H9 (cell line): ENCODE measurements around the gene OCRL. TPM values are rescaled to one million over a fixed set of nuclear protein-coding genes. Genes with fewer than 3 reads are reported as not detected.

Source experiments
- DNase-seq: peaks from one replicate; pipeline ENCODE4 v3.0.0-alpha.2; 2017
- H2AFZ ChIP-seq: one replicate; pipeline ENCODE4 v1.6.1; 2013; ENCODE audit warnings: mild to moderate bottlenecking, low read length, control low read depth, moderate library complexity
- H2AK5ac ChIP-seq: 2 replicates; pipeline ENCODE4 v1.6.1; 2013; ENCODE audit warnings: low read length, control low read depth, mixed read lengths; ENCODE audit not compliant: insufficient read length
- H2BK120ac ChIP-seq: one replicate; pipeline ENCODE4 v1.6.1; 2013; ENCODE audit warnings: low read depth, mild to moderate bottlenecking, low read length, control low read depth, inconsistent platforms; ENCODE audit not compliant: poor library complexity, severe bottlenecking
- H2BK12ac ChIP-seq: 2 replicates; pipeline ENCODE4 v1.6.1; 2013; ENCODE audit warnings: low read length, control low read depth, mixed read lengths, low read depth; ENCODE audit not compliant: insufficient read length
- H2BK15ac ChIP-seq: 2 replicates; pipeline ENCODE4 v1.6.1; 2013; ENCODE audit warnings: low read depth, low read length, control low read depth
- H2BK20ac ChIP-seq: one replicate; pipeline ENCODE4 v1.6.1; 2013; ENCODE audit warnings: low read depth, mild to moderate bottlenecking, low read length, control low read depth, inconsistent platforms; ENCODE audit not compliant: poor library complexity, severe bottlenecking
- H2BK5ac ChIP-seq: 2 replicates; pipeline ENCODE4 v1.6.1; 2013; ENCODE audit warnings: low read length, control low read depth, mixed read lengths; ENCODE audit not compliant: insufficient read length
- H3K14ac ChIP-seq: 2 replicates; pipeline ENCODE4 v1.6.1; 2013; ENCODE audit warnings: low read length, control low read depth; ENCODE audit not compliant: insufficient read depth
- H3K18ac ChIP-seq: 2 replicates; pipeline ENCODE4 v1.6.1; 2013; ENCODE audit warnings: low read depth, mild to moderate bottlenecking, mixed read lengths, low read length, control low read depth; ENCODE audit not compliant: insufficient read length
- H3K23ac ChIP-seq: 2 replicates; pipeline ENCODE4 v1.6.1; 2013; ENCODE audit warnings: low read length, control low read depth, mixed read lengths, low read depth; ENCODE audit not compliant: insufficient read length
- H3K23me2 ChIP-seq: 2 replicates; pipeline ENCODE4 v1.6.1; 2013; ENCODE audit warnings: low read depth, mild to moderate bottlenecking, mixed read lengths, low read length, control low read depth; ENCODE audit not compliant: insufficient read length, poor library complexity, severe bottlenecking
- H3K27ac ChIP-seq: 2 replicates; pipeline ENCODE4 v1.5.1; 2013; ENCODE audit warnings: low read length, control low read depth, mixed read lengths, low read depth; ENCODE audit not compliant: insufficient read length
- H3K27me3 ChIP-seq: 2 replicates; pipeline ENCODE4 v1.6.1; 2013; ENCODE audit warnings: low read length, control low read depth, inconsistent platforms; ENCODE audit not compliant: insufficient read depth
- H3K4ac ChIP-seq: 2 replicates; pipeline ENCODE4 v1.6.1; 2013; ENCODE audit warnings: low read depth, mild to moderate bottlenecking, control low read depth, inconsistent platforms, low read length, moderate library complexity
- H3K4me1 ChIP-seq: 2 replicates; pipeline ENCODE4 v1.6.1; 2013; ENCODE audit warnings: low read length, control low read depth, inconsistent platforms; ENCODE audit not compliant: insufficient read depth
- H3K4me2 ChIP-seq: 2 replicates; pipeline ENCODE4 v1.6.1; 2013; ENCODE audit warnings: low read length, control low read depth, mixed read lengths; ENCODE audit not compliant: insufficient read length, insufficient read depth
- H3K56ac ChIP-seq: 2 replicates; pipeline ENCODE4 v1.6.1; 2013; ENCODE audit warnings: low read depth, mild to moderate bottlenecking, mixed read lengths, low read length, control low read depth; ENCODE audit not compliant: insufficient read length
- H3K79me1 ChIP-seq: 2 replicates; pipeline ENCODE4 v1.6.1; 2013; ENCODE audit warnings: low read depth, mild to moderate bottlenecking, moderate library complexity, low read length, control low read depth, inconsistent platforms; ENCODE audit not compliant: insufficient read depth, poor library complexity, severe bottlenecking
- H3K79me2 ChIP-seq: 2 replicates; pipeline ENCODE4 v1.6.1; 2013; ENCODE audit warnings: low read length, control low read depth, inconsistent platforms; ENCODE audit not compliant: insufficient read depth
- H3K9ac ChIP-seq: 2 replicates; pipeline ENCODE4 v1.6.1; 2013; ENCODE audit warnings: low read length, control low read depth, mixed read lengths; ENCODE audit not compliant: insufficient read length; ENCODE audit errors: extremely low read depth
- H3K9me3 ChIP-seq: one replicate; pipeline ENCODE4 v1.6.1; 2013; ENCODE audit warnings: low read depth, low read length, inconsistent platforms; ENCODE audit not compliant: control insufficient read depth
- H3T11ph ChIP-seq: one replicate; pipeline ENCODE4 v1.6.1; 2013; ENCODE audit warnings: mild to moderate bottlenecking, low read length, control low read depth, inconsistent platforms
- H4K20me1 ChIP-seq: one replicate; pipeline ENCODE4 v1.6.1; 2013; ENCODE audit not compliant: control insufficient read depth, insufficient read length, insufficient read depth
- H4K5ac ChIP-seq: 2 replicates; pipeline ENCODE4 v1.6.1; 2013; ENCODE audit warnings: low read depth, mild to moderate bottlenecking, mixed read lengths, low read length, control low read depth; ENCODE audit not compliant: insufficient read length
- H4K8ac ChIP-seq: replicated peaks from 2 replicates; pipeline ENCODE4 v1.6.1; 2013; ENCODE audit warnings: low read length, control low read depth, mixed read lengths, low read depth; ENCODE audit not compliant: insufficient read length
- H4K91ac ChIP-seq: 2 replicates; pipeline ENCODE4 v1.6.1; 2013; ENCODE audit warnings: low read depth, mild to moderate bottlenecking, moderate library complexity, mixed read lengths, low read length, control low read depth; ENCODE audit not compliant: insufficient read length
- H3K27ac Mint-ChIP-seq, 3 experiments: 2 replicates in 2 of 3; 3 replicates in 1 of 3; pipeline ENCODE4 v1.8.0; 2020 to 2021; ENCODE audit warnings: mixed read lengths in 3 of 3, mild to moderate bottlenecking in 1 of 3, moderate library complexity in 1 of 3
- H3K27me3 Mint-ChIP-seq: 2 replicates; pipeline ENCODE4 v1.8.0; 2021; ENCODE audit warnings: low read depth, mild to moderate bottlenecking, moderate library complexity, mixed read lengths
- H3K36me3 Mint-ChIP-seq, 3 experiments: 2 replicates in 2 of 3; 3 replicates in 1 of 3; pipeline ENCODE4 v1.8.0; 2020 to 2021; ENCODE audit warnings: low read depth in 3 of 3, mixed read lengths in 3 of 3; ENCODE audit not compliant: insufficient read depth in 1 of 3
- H3K4me1 Mint-ChIP-seq, 2 experiments: 2 replicates each; pipeline ENCODE4 v1.8.0; 2020; ENCODE audit warnings: mixed read lengths in 2 of 2
- H3K4me3 Mint-ChIP-seq, 2 experiments: 2 replicates in 1 of 2; 3 replicates in 1 of 2; pipeline ENCODE4 v1.8.0; 2020 to 2021; ENCODE audit warnings: mild to moderate bottlenecking in 2 of 2, mixed read lengths in 2 of 2, moderate library complexity in 1 of 2
- H3K9me3 Mint-ChIP-seq, 2 experiments: 2 replicates in 1 of 2; 3 replicates in 1 of 2; pipeline ENCODE4 v1.8.0; 2020; ENCODE audit warnings: mild to moderate bottlenecking in 2 of 2, mixed read lengths in 2 of 2, moderate library complexity in 1 of 2
- CTCF ChIP-seq: fragments of 200-600 bp; sonication (generic); conservative IDR thresholded peaks from 3 replicates; pipeline ENCODE4 v1.8.0; 2021; ENCODE audit warnings: antibody characterized with exemption, mild to moderate bottlenecking
- WGBS: extraction: QIAGEN DNeasy Blood & Tissue Kit; methylation state at CpG from one replicate; pipeline ENCODE4 v1.1.7; 2013; ENCODE audit warnings: missing lambda C conversion rate, low lambda C conversion rate, mixed read lengths; ENCODE audit not compliant: insufficient read length; ENCODE audit errors: extremely low coverage; 5-methylcytosine and 5-hydroxymethylcytosine counted together
- total RNA-seq: library from RNA; stranded (reverse); gene quantifications from 2 replicates; pipeline ENCODE4 v1.2.1, GENCODE V29; 2021

OCRL gene
- total RNA-seq, 1 experiment from 2014 or later: 31.4 TPM

- Histone ChIP-seq H3K4ac (no peak overlapping the region), H4K5ac (no peak overlapping the region), H3K79me1 (no peaks in the 10 kb centered on the region), H2AFZ (no peak overlapping the region), H4K20me1 (no peaks in the 10 kb centered on the region), H3T11ph (no peak overlapping the region), H2BK20ac (no peak overlapping the region), H3K23me2 (peaks cover 5% of the 10 kb centered on the region), H3K79me2 (no peaks in the 10 kb centered on the region; the same call in 1 of the 2 replicates), H3K56ac (no peak overlapping the region), H3K9ac (no peak overlapping the region), H2AK5ac (no peak overlapping the region), H2BK120ac (no peak overlapping the region), H3K4me1 (no peaks in the 10 kb centered on the region; the same call in 1 of the 2 replicates), H4K8ac (no peak overlapping the region), H3K27me3 (no peaks in the 10 kb centered on the region), H4K91ac (no peak overlapping the region), H2BK12ac (no peak overlapping the region), H3K18ac (no peak overlapping the region), H3K14ac (no peak overlapping the region), H3K4me2 (no peak overlapping the region), H2BK5ac (no peak overlapping the region), H2BK15ac (no peak overlapping the region), H3K27ac (no peak overlapping the region), H3K23ac (no peak overlapping the region), H3K9me3 (no peaks in the 10 kb centered on the region)
- no peak for DNase-seq
- H3K27ac Mint-ChIP-seq: no peak overlapping the region
- peaks cover 9 to 10% of the 10 kb centered on the region in 2 experiments for H3K4me1 Mint-ChIP-seq
- no peak overlapping the region for H3K4me3 Mint-ChIP-seq
- peaks cover 13 to 39% (median 38%) of the 10 kb centered on the region in 3 experiments; a peak in 6 of 7 replicates for H3K36me3 Mint-ChIP-seq
- H3K9me3 Mint-ChIP-seq: no peaks in the 10 kb centered on the region
- no peaks in the 10 kb centered on the region for H3K27me3 Mint-ChIP-seq
- no CpG with 5 or more reads among the region's 1 CpG for WGBS
- TF ChIP-seq CTCF: no peak
Observed at GRCh38 chrX:129545408-129545807, 5.3 kb downstream of the OCRL start.
